Left cardiac atrium (tissue), 4 donors: Measurements from ENCODE around the gene FOXD4L5. TPM values are rescaled to one million over a fixed set of nuclear protein-coding genes. Genes with fewer than 3 reads are reported as not detected.
"Not testable (repeated sequence)": the region's sequence is repeated elsewhere in the genome, so short reads cannot be mapped to it uniquely, and the experiment has no call there.

Source experiments
- ATAC-seq, 2 donors: fragments of 200-7000 bp; cut with Tn5 transposase; one replicate each; pipeline ENCODE4 v1.9.1; 2020; ENCODE audit warnings: mild to moderate bottlenecking in 2 of 2, moderate library complexity in 2 of 2
- DNase-seq: peaks from one replicate; pipeline ENCODE4 v3.0.0-alpha.2; 2020
- intact Hi-C, 2 donors: fragments of 100-400 bp; cut with DNase I; formaldehyde crosslinking; loops; one replicate each; pipeline versions ENCODE4 v1.14.1 to v1.15.1; 2022 to 2023
- long read RNA-seq: library from polyadenylated mRNA; unstranded; transcript quantifications from one replicate; pipeline ENCODE4 v2.0.0, GENCODE V29; 2021
- total RNA-seq, 2 donors: library from RNA; stranded (reverse); fragmentation: NEBNext Ultra II Directional; extraction: Animal tissue kit (Norgen Biotek cat#: 25700); gene quantifications; one replicate each; pipeline ENCODE4 v1.2.1, GENCODE V29; 2021
- donor health status: DM: no; HTN: yes; CAD: no.
- donor health status: DM: no; HTN: yes; CAD: no; lungs with severe emphysema.
- donor health status: DM: yes; HTN: yes; CAD: no.
- donor health status: Dilated cardiomyopathy.

Gene FOXD4L5
- under 1 TPM in 1 of 2 donors, not detected in 1; 0.10 TPM for total RNA-seq
- long read RNA-seq = 0 reads

DNA sequence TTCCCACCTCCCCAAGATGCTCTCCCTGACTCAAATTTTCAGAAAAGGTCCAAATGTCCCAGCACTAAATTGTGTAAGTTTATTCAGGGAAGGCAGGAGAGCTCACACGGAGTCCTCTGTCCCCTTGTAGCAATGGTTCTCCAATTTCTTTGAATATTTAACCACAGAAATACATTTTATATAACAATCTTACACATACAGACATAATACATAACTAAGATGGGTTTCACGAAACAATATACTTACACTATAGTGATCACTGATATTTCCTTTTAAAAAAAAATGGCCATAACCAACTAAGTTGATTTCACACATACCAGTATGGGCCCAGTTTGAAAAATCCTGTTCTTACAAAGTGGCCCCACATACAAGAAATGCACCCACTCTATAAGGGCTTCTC, at the start of gene FOXD4L5:
FOXD4L5 (minus strand) TSS at position 101 of the 400 bp plus-strand sequence. CDS start 832 bp downstream, outside the sequence.
- ATAC-seq, intact Hi-C loops, DNase-seq: not testable (repeated sequence)

- intact Hi-C loops, ATAC-seq, DNase-seq: not testable (repeated sequence)
Measured at GRCh38 chr9:65283943-65284342, 1.1 kb downstream of the FOXD4L5 start.

DNA sequence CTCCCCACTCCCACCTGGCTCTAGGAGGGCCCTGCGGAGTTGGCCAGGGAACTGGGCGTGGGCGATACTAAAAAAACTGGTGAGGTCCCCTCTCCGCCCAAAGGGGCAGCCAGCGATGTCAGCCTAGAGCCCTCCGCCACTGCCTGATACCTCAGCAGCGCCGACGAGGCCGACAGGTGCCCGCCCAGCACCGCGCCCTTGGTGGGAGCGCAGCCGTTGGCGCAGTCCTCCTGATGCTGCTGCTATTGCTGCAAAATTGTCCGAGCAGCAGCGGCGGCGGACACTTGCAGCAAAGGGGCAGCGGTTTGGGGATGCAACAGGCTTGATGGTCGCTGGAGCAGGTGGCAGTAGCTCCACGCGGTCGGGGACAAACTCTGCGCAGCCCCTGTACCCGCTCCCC, 2.0 kb downstream of the FOXD4L5 start:
- intact Hi-C loops, ATAC-seq: not testable (repeated sequence)

More for the DNA sequence above, 2.0 kb downstream of the FOXD4L5 start:
- DNase-seq = not testable (repeated sequence)
